IPS-NIHi7 (cell line): ENCODE results near the gene ADGRA1.
"Not testable (repeated sequence)": the region's sequence is repeated elsewhere in the genome, so short reads cannot be mapped to it uniquely, and the experiment has no call there.

Experiments used
- DNase-seq: peaks from one replicate; pipeline ENCODE4 v3.0.0; 2012; ENCODE audit warnings: mixed read lengths; ENCODE audit errors: extremely low spot score

ADGRA1 gene

DNA sequence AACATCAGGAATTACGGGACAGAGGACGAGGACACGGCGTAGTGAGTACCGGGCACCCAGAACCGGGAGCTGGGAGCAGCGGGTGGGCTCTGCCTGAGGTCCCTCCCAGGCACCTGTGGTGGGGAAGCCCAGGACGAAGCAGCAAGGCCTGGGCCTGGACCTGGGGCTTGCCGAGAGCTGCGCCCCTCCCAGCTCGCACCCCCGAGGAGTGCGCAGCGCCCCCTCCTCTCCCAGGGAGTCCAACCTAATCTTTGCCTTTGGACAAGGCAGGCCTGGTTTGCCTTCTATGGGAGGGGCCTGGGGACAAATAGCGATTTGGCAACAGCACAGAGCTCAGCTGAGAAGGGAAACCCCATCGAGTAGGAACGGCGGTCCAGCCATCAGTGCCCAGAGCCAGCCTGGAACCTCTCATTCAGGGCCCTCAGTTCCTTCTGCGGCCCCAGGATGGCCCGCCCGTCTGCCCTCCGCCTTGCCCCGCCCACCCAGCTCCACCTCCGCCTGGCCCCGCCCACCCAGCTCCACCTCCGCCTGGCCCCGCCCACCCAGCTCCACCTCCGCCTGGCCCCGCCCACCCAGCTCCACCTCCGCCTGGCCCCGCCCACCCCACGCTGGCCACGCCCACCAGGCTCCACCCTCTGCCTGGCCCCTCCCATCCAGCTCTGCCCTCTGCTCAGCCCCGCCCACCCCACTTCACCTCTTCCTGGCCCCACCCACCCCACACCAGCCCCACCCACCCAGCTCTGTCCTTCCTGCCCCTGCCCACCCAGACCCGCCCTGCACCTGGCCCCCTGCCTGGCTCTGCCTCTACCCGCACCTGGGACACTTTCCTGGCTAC lies 39.8 kb downstream of the ADGRA1 start:
- peak; percentile 77 for DNase-seq

DNA sequence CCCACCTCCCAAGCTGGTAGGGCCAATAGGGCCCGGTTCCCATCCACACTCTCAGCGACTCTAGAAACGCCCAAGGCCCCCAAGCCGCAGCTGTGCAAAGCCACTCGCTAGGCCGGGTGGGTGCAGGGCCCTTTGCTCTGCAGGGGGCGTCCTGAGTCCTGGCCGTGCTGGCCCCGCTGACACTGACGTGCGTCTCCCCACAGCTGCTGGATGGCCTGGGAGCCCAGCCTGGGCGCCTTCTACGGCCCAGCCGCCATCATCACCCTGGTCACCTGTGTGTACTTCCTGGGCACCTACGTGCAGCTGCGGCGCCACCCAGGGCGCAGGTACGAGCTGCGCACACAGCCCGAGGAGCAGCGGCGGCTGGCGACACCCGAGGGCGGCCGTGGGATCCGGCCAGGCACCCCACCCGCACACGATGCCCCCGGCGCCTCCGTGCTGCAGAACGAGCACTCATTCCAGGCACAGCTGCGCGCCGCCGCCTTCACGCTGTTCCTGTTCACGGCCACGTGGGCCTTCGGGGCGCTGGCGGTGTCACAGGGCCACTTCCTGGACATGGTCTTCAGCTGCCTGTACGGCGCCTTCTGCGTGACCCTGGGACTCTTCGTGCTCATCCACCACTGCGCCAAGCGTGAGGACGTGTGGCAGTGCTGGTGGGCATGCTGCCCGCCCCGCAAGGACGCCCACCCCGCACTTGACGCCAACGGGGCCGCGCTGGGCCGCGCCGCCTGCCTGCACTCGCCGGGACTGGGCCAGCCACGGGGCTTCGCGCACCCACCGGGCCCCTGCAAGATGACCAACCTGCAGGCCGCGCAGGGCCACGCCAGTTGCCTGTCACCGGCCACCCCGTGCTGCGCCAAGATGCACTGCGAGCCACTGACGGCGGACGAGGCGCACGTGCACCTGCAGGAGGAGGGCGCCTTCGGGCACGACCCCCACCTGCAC lies 40.7 kb downstream of the ADGRA1 start:
- DNase-seq, result no peak

DNA sequence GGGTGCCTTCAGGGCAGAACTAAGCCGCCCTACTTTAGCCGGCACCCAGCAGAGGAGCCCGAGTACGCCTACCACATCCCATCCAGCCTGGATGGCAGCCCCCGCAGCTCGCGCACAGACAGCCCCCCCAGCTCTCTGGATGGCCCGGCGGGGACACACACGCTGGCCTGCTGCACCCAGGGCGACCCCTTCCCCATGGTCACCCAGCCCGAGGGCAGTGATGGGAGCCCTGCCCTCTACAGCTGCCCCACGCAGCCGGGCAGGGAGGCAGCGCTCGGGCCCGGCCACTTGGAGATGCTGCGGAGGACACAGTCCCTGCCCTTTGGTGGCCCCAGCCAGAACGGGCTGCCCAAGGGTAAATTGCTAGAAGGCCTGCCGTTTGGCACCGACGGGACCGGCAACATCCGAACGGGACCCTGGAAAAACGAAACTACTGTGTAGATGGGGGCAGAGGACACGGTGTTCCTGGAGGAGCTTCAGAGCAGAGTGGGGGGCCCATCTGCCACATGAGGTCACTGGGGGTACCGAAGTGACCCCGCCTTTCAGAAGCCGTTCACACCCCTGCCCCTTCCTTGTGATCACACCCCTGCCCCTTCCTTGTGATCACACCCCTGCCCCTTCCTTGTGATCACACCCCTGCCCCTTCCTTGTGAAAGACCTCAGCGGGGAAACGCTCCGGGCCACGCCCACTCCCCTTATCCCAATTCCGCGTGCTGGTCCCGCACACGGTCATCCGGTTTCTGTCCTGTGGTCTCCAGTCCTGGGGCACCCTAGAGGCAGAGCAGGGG lies 41.5 kb downstream of the ADGRA1 start:
- DNase-seq, result no peak

DNA sequence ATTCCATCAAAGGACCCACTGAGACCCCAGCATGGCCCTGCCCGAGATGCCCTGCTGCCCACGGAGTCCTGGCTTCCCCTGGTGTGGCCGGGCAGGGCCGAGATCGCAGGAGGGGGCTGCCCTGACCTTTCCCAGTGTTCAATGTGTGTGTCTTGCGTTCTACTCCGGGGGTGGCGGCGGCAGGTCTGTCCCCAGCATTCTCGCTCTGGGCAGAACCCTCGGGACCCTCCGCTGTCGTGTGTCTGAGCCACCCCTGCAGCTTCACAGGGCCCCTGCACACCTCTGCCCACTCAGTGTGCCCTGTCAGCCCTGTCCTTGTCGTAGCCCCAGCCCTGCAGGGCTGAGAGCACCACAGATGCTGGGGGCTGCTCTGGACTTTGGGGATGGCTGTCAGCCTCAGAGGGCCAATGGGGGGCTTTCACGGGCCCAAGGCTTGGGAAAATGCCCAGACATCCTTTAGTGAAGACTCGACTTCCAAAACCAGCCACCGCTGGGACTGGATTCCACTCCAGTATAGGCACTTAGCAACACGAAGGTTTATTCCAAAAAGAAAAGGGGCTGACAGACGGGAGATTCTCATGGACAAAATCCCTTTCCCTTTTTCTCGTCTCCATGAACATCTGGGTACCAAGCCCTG lies 42.3 kb downstream of the ADGRA1 start:
- no peak for DNase-seq

DNA sequence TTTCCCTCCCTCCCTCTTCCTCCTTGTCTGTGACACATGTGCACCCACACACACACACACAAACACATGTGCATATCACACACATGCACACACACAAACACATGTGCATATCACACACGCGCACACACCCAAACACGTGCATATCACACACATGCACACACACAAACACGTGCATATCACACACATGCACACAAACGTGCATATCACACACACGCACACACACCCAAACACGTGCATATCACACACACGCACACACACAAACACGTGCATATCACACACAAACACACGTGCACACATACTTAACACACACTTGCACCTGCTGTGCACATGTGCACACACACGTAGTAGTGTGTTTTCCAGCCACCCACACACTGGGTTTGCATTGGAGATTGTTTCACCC lies 42.9 kb downstream of the ADGRA1 start:
- DNase-seq, result no peak

DNA sequence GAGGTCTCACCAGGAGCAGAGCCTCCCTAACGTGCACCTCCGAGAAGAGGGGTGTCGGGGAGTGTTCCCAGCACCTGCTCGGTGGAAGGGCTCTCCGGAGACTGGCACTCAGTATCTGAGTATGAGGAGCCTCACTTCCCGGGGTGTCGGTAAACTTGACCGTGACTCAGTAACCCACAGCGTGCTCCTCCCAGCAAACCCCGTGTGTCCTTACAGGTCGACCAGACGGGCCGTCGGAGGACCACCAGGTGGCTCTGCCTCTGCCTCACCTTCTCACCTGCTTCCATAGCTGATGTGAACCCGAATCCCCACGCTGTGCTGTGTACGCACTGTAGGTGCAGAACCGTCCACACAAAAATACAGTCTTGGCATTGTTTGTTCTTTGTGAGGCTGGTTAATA lies 43.3 kb downstream of the ADGRA1 start:
- DNase-seq, result no peak

DNA sequence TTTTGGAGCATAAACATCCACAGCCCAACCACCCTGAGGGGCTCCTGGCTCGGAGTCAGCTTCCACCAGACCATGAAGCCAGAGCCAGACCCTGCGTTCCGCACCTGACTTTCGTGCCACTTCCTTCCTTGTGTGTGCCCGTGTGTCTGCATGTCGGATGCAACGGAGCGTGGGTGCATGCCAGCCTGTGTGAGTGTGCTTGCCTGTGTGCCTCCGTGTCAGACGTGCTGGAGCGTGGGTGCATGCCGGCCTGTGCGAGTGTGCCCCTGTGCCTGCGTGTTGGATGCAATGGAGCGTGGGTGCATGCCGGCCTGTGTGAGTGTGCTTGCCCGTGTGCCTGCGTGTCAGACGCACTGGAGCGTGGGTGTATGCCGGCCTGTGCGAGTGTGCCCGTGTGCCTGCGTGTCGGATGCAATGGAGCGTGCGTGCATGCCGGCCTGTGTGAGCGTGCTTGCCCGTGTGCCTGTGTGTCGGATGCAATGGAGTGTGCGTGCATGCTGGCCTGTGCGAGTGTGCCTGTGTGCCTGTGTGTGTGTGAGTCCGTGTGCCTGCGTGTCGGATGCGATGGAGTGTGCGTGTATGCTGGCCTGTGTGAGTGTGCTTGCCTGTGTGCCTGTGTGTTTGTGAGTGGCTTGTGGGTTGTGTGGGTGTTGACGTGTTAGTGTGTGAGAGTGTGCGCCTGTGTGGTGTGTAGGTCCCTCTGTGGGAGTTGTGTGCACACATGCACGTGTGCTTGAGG lies 44.2 kb downstream of the ADGRA1 start:
- DNase-seq, result no peak

DNA sequence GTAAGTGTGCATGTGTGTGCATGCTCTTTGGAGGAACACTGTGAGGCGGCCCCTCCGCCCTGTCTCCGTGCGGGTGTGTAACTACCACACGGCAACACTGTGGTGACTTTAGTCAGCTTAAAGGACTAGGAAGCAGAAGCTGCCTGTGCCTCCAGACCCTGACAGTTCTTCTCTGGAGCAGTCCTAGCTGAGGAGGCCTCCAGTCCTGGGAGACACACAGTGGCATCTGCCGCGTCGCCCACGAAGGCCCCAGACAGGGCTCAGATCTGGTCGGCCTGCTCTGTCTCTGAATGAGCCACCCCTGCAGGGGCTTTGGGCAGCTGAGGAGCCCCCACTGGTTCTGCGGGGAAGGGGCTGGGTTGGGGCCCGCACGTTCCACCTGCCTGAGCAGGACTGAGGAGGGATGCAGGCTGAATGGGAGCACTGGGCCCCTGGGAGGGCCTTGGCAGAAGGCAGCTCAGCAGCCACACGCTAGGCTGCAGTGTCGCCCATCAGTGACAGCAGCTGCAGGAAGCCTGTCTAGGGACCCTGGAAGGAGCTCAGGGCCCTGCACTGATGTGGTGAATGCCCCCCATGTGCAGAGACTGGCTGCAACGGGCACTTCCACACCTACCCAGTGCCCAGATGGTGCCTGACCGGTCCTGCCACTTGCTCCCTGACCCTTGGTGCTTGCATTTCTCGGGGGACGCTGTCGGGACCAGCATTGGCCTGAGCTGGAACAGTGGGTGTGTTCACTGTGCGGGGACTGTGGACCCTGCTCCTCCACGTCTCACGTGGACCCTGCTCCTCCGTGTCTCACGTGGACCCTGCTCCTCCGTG lies 45.0 kb downstream of the ADGRA1 start:
- no peak for DNase-seq

DNA sequence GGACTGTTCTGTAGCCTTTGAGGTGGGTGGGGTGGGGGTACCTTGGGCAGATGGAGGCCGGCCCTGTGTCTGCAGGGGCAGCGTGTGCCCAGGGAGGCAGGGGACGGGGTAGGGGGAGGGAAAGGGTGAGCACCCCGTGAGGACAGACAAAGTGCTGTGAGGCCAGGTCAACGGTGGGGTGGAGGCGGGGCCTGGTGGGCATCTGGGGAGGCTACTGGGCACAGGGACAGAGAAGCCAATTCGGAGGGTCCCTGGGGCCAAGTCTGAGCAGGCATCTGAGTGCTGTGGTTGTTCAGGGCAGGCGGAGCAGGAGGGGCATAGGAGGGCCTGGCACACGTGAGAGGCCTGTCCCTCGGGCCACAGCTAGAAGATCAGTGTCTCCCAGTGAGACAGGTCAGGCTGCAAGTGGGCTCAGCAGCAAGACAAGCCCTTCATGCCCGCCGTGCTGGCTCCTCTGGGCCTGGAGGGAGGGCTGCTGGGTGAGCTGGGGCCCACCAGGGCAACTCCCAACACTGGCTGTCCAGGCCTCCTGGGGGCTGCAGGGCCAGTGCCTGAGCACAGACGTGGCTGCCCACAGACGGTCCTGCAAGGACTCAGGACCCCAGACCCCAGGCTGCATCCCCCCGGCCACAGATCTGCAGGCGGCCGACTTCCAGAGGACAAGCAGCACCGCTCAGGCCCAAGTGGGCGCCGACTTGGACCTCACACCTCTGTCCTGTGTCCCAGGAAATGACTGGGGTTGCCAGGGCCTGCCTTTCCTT lies 45.9 kb downstream of the ADGRA1 start:
- no peak for DNase-seq

DNA sequence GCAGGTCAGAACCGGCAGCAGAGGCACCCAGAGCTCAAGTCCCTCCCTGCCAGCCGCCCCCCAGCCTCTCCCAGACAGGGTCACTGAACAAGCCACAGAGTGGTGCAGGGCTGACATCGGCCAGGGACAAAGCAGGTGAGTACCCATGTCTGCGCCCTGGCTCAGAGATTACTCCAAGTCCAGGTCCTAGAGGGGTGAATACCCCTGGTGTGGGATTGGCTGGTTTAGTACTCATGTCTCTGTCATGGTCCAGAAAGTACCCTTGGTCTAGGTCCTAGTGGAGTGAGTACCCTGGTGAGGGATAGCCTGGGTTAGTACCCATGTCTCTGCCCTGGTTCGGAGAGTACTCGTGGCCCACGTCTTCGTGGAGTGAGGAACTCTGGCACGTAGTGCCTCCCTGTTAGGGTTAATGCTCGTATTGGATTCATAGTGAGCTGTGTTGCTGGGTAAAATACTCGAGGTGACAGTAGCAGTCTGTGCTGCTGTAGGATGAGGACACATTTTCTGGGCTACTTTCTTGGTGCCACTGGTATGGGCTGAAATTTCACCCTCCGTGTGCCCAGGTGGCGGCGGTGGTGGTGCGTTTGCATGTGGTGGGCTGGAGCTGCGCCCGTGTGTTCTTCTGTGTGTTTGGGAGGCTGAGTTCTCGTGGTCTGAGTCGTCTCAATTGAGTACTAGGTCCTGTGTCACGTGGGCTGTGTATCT lies 46.8 kb downstream of the ADGRA1 start:
- DNase-seq, result no peak

DNA sequence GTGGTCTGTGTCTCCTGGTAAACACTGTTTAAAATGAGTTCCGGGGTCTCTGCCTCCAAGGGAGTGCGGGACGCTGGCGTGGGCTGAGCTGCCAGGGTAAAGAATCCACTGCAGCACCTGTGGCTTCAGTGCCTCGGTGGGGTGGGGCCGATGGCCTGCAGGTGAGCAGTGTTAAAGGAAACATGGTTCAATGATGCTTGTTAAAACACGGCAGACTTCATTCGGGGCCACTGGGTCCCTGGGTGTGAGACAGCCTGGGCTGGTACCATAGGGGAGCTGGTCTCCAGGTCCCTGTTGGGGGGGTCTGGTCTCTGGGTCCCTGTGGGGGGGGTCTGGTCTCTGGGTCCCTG lies 47.4 kb downstream of the ADGRA1 start:
- peak; percentile 14 for DNase-seq

DNA sequence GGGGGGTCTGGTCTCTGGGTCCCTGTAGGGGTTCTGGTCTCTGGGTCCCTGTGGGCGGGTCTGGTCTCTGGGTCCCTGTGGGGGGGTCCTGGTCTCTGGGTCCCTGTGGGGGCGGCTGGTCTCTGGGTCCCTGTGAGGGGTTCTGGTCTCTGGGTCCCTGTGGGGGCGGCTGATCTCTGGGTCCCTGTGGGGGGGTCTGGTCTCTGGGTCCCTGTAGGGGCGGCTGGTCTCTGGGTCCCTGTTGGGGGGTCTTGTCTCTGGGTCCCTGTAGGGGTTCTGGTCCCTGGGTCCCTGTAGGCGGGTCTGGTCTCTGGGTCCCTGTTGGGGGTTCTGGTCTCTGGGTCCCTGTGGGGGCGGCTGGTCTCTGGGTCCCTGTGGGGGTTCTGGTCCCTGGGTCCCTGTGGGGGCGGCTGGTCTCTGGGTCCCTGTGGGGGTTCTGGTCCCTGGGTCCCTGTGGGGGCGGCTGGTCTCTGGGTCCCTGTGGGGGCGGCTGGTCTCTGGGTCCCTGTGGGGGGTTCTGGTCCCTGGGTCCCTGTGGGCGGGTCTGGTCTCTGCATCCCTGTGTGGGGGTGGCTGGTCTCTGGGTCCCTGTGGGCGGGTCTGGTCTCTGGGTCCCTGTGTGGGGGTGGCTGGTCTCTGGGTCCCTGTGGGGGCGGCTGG lies 49.9 kb downstream of the ADGRA1 start:
- DNase-seq, result not testable (repeated sequence)

DNA sequence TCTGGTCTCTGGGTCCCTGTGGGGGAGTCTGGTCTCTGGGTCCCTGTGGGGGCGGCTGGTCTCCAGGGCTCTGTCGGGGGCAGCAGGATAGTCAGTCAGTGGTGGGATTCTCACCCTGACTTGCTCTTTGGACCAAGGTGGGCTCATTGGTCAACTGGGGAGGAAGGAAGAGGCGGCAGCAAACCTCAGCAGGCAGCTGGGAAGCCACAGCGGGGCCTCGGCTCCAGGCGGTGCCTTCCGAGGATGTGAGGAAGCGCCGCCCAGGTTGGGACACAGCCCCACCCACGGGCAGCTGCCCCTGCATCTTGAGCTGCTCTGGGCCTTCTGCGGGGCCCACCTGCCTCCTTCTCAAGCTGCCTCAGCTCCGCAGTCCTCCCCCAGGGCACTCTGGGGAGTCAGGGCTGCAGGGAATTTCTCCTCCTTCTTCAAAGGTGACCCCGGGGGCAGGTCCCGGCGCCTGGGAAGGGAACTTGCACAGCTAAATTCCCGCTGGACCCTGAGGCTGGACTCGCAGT lies 51.9 kb downstream of the ADGRA1 start:
- DNase-seq, result no peak

DNA sequence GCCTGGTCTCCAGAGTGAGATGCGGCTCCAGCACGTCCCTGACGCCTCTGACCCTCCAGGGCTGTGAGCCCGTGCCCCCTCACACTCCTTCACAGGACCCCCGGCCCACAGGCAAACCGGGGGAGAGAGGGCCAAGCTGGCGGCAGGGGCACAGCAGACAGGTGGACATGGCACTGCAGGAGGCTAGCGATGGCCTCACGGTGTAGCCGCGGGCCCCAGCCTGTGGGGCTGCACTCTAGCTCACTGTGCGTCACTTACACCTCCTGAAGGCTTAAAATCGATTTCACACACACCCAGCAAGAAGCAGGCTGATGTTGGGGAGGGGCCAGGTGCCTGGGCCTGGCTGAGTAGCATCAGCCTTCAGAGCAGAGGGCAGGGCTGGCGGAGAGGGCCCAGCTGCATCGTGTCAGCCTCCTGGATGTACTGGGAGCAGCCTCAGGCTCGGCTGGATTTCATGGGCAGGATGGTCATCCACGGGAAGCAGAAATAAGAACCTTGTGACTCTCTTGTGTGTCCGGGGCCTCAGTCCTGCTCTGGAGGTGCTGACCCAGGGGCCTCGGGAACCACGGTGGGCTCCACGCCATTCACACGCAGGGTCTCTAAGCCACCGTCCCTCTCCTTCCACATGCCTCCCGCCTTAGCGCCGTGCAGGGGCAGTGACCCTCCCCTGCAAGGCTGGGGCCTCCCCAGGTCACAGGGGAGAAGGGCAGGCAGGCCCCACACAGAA lies 52.9 kb downstream of the ADGRA1 start:
- DNase-seq, result no peak

DNA sequence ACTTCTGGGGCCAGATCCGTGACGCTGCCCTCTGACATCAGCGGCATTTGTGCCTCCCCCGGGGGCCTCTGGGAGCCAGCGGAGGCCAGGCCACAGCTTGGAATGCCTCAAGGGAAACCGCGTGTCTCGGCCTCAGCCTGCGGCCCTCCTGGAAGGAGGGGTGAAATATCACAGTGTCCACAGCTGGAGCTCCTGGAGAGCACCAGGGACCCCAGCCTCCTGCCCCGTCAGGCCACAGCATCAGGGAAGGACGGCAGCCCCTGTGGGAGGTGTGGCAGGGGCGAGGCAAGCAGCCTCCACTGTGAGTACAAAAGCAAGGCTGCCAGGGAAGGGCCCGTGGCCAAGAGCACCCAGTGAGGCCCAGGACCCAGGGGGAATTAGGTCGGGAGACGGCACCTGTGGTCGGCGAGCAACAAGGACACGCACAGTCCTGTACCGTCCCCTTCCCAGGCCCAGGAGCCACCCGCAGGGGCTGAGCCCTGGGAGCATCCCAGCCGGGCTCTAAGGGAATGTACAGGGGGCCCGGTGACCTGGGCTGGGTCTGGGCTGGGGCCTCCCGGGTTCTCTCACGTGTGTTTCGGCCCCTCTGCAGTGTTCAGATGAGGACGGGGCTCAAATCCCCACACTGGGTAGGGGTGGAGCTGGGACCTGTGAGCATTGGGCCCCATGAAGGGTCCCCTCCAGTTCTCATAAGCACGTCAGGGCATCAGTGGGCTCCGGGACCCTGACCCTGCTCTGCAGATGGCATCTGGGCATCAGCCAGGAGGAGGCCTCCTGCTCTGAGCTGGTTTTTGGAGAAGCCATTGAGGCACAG lies 53.6 kb downstream of the ADGRA1 start:
- no peak for DNase-seq

DNA sequence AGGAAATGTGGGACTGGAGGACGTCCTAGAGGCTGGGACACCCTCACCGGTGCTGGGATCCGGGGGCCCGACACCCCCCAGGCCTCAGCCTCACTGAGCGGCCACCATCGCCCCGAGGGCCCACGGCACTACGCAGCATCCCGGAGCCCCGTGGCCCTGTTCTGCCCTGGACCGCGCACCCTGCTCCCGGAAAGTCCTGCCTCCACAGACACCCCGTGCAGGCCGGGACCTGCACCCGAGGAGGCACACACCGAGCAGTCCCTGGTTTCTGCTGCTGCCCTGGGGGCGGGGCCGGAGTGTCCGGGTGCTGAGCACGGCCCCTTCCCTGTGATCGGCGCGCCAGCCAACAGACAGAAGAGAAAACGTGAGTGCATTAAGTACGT lies 54.2 kb downstream of the ADGRA1 start:
- no peak for DNase-seq
